ENCODE results near the gene MST1.

Gene MST1

GRCh38 chr3:49680493-49681231, 8.6 kb downstream of the MST1 start:
- DNase-seq (ENCODE audit: insufficient read length, low spot score): no peak
- FAIRE-seq: no peak

GRCh38 chr3:49675912-49676311, 13.4 kb downstream of the MST1 start:
- FAIRE-seq (no peak), DNase-seq (ENCODE audit: insufficient read length, low spot score) (no peak)

GRCh38 chr3:49674497-49674983, 14.7 kb downstream of the MST1 start:
- FAIRE-seq (no peak), DNase-seq (ENCODE audit: insufficient read length, low spot score) (no peak)

- FAIRE-seq (peak; percentile 96), DNase-seq (ENCODE audit: insufficient read length, low spot score) (peak; percentile 96)
These were observed 15.4 kb downstream of the MST1 start, which contains the start of gene APEH for GRCh38 chr3:49673715-49674496. APEH (plus strand) TSS chr3:49674351; CDS start chr3:49674402, 51 bp downstream.

- DNase-seq (ENCODE audit: insufficient read length, low spot score): no peak
- FAIRE-seq: no peak
These were observed 16.1 kb downstream of the MST1 start for GRCh38 chr3:49673121-49673714.

- FAIRE-seq (peak; percentile 85), DNase-seq (ENCODE audit: insufficient read length, low spot score) (peak; percentile 77)
These were observed 17.7 kb downstream of the MST1 start for GRCh38 chr3:49671291-49672288.

- peak; percentile 57 for FAIRE-seq
These were observed 18.4 kb downstream of the MST1 start for GRCh38 chr3:49670940-49671290.

GRCh38 chr3:49669352-49669751, 19.9 kb downstream of the MST1 start:
- DNase-seq (ENCODE audit: insufficient read length, low spot score): no peak
- FAIRE-seq: no peak

More at GRCh38 chr3:49670940-49671290, 18.4 kb downstream of the MST1 start:
- no peak for DNase-seq (ENCODE audit: insufficient read length, low spot score)

GRCh38 chr3:49668861-49669260, 20.4 kb downstream of the MST1 start:
- no peak for FAIRE-seq
- DNase-seq (ENCODE audit: insufficient read length, low spot score): no peak

GRCh38 chr3:49668414-49668797, 20.9 kb downstream of the MST1 start:
- no peak for DNase-seq (ENCODE audit: insufficient read length, low spot score)
- peak; percentile 33 for FAIRE-seq

- FAIRE-seq: no peak
- DNase-seq (ENCODE audit: insufficient read length, low spot score): no peak
These were observed 21.4 kb downstream of the MST1 start for GRCh38 chr3:49667701-49668413.

GRCh38 chr3:49666592-49666991, 22.7 kb downstream of the MST1 start:
- DNase-seq (ENCODE audit: insufficient read length, low spot score): no peak
- FAIRE-seq: no peak

GRCh38 chr3:49665822-49666519, 23.3 kb downstream of the MST1 start:
- DNase-seq (ENCODE audit: insufficient read length, low spot score) (no peak), FAIRE-seq (no peak)

GRCh38 chr3:49664300-49664699, 25.0 kb downstream of the MST1 start:
- FAIRE-seq (no peak), DNase-seq (ENCODE audit: insufficient read length, low spot score) (no peak)

- DNase-seq (ENCODE audit: insufficient read length, low spot score) (no peak), FAIRE-seq (no peak)
These were observed 25.4 kb downstream of the MST1 start for GRCh38 chr3:49663831-49664230.

- DNase-seq (ENCODE audit: insufficient read length, low spot score) (no peak), FAIRE-seq (no peak)
These were observed 26.4 kb downstream of the MST1 start for GRCh38 chr3:49662720-49663413.

- DNase-seq (ENCODE audit: insufficient read length, low spot score) (no peak), FAIRE-seq (no peak)
These were observed 27.3 kb downstream of the MST1 start for GRCh38 chr3:49662021-49662420.

GRCh38 chr3:49661281-49661680, 28.0 kb downstream of the MST1 start:
- DNase-seq (ENCODE audit: insufficient read length, low spot score): no peak
- no peak for FAIRE-seq

Measured in HTR-8/SVneo (cell line).